HG03342 (cell line): ENCODE measurements around the gene MOB2.

Source experiments
- ATAC-seq: cut with Tn5 transposase; IDR thresholded peaks from one replicate; pipeline ENCODE4 v1.9.1; 2021; ENCODE audit warnings: mild to moderate bottlenecking, moderate library complexity; ENCODE audit not compliant: unreplicated experiment

The MOB2 gene

GRCh38 chr11:1473011-1473628 lies 13.5 kb downstream of the MOB2 start:
- no peak for ATAC-seq

- ATAC-seq: no peak
These were observed 14.2 kb downstream of the MOB2 start for GRCh38 chr11:1472180-1473005.

GRCh38 chr11:1471736-1472135 lies 14.8 kb downstream of the MOB2 start:
- no peak for ATAC-seq

GRCh38 chr11:1470681-1471611 lies 15.6 kb downstream of the MOB2 start:
- ATAC-seq: no peak

- ATAC-seq: no peak
These were observed 16.5 kb downstream of the MOB2 start for GRCh38 chr11:1469911-1470680.

GRCh38 chr11:1469287-1469910 lies 17.2 kb downstream of the MOB2 start:
- ATAC-seq: no peak

- ATAC-seq: no peak
These were observed 18.0 kb downstream of the MOB2 start for GRCh38 chr11:1468473-1469066.

GRCh38 chr11:1468002-1468401 lies 18.6 kb downstream of the MOB2 start:
- ATAC-seq: no peak

GRCh38 chr11:1467270-1467669 lies 19.3 kb downstream of the MOB2 start:
- ATAC-seq: no peak

GRCh38 chr11:1466784-1467183 lies 19.8 kb downstream of the MOB2 start:
- ATAC-seq: no peak

- no peak for ATAC-seq
These were observed 23.5 kb downstream of the MOB2 start for GRCh38 chr11:1463056-1463455.

- no peak for ATAC-seq
These were observed 23.9 kb downstream of the MOB2 start for GRCh38 chr11:1462698-1462975.

- no peak for ATAC-seq
These were observed 24.5 kb downstream of the MOB2 start for GRCh38 chr11:1461826-1462697.

GRCh38 chr11:1460986-1461825 lies 25.4 kb downstream of the MOB2 start:
- no peak for ATAC-seq

- no peak for ATAC-seq
These were observed 26.1 kb downstream of the MOB2 start for GRCh38 chr11:1460396-1460985.

GRCh38 chr11:1459764-1460395 lies 26.7 kb downstream of the MOB2 start:
- no peak for ATAC-seq

- ATAC-seq: no peak
These were observed 27.4 kb downstream of the MOB2 start for GRCh38 chr11:1459219-1459575.
